PFSK-1 (cell line): ENCODE results near the gene TACC3.

Source experiments
- FOXP2 ChIP-seq: optimal IDR thresholded peaks from 2 replicates; pipeline ENCODE3; 2011; ENCODE audit warnings: borderline replicate concordance, control low read depth, inconsistent platforms; ENCODE audit not compliant: insufficient read depth; ENCODE audit errors: extremely low read length, extremely low read depth
- POLR2AphosphoS5 ChIP-seq: IDR thresholded peaks from 2 replicates; pipeline ENCODE4 v1.6.1; 2012; ENCODE audit warnings: low read depth, mild to moderate bottlenecking, control low read depth, low read length, moderate library complexity
- SIN3A ChIP-seq: IDR thresholded peaks from 2 replicates; pipeline ENCODE4 v1.6.1; 2012; ENCODE audit warnings: mild to moderate bottlenecking, low read length, moderate library complexity, borderline replicate concordance; ENCODE audit not compliant: insufficient read depth
- TAF1 ChIP-seq: IDR thresholded peaks from 2 replicates; pipeline ENCODE4 v1.6.1; 2012; ENCODE audit warnings: low read length, control low read depth, borderline replicate concordance; ENCODE audit not compliant: insufficient read depth
- TF ChIP-seq, protein P1 (sequence below), 2 experiments: IDR thresholded peaks; 2 replicates each; pipeline versions ENCODE4 v1.6.1 to v1.8.0; 2011 to 2012; ENCODE audit warnings: low read depth in 2 of 2, low read length in 2 of 2, control low read depth in 1 of 2, inconsistent platforms in 1 of 2, mild to moderate bottlenecking in 1 of 2, moderate library complexity in 1 of 2; ENCODE audit not compliant: insufficient read depth in 1 of 2

The TACC3 gene

DNA sequence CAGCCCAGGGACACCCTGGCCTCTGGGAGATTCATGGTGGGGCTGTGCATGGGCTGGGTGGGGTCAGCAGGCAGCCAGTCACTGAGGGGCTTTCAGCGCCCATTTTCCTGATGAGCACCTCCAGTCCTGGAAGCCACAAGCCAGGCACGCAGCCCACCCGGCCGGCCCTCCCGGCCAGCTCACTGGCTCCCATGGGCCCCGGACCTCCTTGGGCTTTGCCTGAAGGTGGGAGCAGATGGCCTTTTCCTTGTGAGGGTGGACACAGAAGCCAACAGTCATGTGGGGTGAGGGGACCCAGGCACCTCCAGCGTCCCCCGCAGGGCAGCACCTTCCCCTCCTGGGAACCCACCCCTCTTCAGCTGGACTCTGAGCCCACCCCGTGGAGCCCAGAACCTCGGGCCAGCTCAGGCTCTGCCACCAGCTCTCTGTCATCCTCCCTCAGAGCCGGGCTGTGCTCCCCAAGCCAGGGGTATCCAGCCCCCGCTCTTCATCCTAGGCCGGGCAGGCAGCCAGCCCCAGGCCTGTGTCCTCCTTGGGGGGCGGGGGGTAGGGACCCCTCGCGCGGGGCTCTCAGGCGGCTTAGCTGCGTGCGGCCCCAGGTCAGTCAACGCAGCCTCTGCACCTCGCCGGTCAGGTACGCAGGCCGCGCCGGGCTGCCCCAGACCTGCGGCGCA lies 71.0 kb downstream of the TACC3 start:
- no peak for TF ChIP-seq TAF1
- TF ChIP-seq SIN3A = no peak
- TF ChIP-seq, protein P1, sequence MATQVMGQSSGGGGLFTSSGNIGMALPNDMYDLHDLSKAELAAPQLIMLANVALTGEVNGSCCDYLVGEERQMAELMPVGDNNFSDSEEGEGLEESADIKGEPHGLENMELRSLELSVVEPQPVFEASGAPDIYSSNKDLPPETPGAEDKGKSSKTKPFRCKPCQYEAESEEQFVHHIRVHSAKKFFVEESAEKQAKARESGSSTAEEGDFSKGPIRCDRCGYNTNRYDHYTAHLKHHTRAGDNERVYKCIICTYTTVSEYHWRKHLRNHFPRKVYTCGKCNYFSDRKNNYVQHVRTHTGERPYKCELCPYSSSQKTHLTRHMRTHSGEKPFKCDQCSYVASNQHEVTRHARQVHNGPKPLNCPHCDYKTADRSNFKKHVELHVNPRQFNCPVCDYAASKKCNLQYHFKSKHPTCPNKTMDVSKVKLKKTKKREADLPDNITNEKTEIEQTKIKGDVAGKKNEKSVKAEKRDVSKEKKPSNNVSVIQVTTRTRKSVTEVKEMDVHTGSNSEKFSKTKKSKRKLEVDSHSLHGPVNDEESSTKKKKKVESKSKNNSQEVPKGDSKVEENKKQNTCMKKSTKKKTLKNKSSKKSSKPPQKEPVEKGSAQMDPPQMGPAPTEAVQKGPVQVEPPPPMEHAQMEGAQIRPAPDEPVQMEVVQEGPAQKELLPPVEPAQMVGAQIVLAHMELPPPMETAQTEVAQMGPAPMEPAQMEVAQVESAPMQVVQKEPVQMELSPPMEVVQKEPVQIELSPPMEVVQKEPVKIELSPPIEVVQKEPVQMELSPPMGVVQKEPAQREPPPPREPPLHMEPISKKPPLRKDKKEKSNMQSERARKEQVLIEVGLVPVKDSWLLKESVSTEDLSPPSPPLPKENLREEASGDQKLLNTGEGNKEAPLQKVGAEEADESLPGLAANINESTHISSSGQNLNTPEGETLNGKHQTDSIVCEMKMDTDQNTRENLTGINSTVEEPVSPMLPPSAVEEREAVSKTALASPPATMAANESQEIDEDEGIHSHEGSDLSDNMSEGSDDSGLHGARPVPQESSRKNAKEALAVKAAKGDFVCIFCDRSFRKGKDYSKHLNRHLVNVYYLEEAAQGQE (IDR thresholded peaks at IDR 0.05; ENCODE audit: insufficient read depth in 1 of 2, low read depth in 2 of 2, low read length in 2 of 2) = no peak
- no peak for TF ChIP-seq POLR2AphosphoS5
- no peak for TF ChIP-seq FOXP2

DNA sequence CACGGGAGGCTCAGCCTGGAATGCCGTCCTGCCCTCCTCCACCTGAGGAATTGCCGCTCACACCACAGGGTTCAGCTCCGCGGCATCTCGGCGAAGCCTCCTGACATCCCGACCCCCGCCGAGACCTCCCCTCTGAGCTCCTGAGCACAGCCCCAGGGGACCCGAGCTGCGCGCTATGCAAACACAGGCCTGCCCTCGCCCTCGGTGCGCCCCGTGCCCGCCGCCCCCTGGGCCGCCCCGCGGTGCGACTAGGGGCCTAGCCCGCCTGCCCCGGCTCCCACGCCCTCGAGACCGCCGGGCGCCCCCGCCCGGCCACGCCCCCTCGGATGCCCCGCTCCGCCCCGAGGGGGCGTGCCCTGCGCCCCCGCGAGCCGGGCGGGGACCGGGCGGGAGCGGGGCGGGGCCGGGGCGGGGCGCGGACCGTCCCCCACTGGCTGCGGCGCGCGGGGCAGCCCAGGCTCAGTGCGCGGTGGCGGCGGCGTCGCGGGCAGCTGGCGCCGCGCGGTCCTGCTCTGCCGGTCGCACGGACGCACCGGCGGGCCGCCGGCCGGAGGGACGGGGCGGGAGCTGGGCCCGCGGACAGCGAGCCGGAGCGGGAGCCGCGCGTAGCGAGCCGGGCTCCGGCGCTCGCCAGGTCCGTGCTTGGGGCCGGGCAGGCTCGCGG lies 71.6 kb downstream of the TACC3 start, which contains the start of gene FGFR3:
TSS of gene FGFR3 (plus strand) at position 462 of the 664 bp plus-strand sequence. CDS start 642 bp downstream, outside the sequence.
- TF ChIP-seq POLR2AphosphoS5 (no peak), FOXP2 (no peak), TAF1 (0 out of 2 replicates have a peak, but pooled peaks have one; percentile 55)
- TF ChIP-seq, protein P1 (IDR thresholded peaks at IDR 0.05; ENCODE audit: insufficient read depth in 1 of 2, low read depth in 2 of 2, low read length in 2 of 2) = no peak

DNA sequence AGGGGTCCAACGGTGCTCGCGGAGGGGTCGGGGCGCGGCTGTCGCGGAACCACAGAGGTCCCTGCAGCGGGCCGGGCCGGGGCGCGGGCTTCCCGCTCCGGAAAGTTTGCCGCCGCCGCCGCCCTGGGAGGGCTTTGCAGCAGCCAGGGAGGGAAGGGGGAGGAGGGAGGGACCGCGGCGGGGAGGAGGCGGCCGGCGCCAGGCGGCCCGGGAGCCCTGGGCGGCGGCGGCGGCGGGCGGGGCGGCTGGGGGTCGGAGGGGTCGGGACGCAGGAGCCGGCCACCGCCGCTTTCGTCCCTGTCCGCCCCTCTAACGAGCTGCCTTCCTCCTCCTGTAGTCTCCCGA lies 72.1 kb downstream of the TACC3 start:
- TF ChIP-seq POLR2AphosphoS5 (no peak), TAF1 (no peak), FOXP2 (no peak), SIN3A (no peak)
- TF ChIP-seq, protein P1 (IDR thresholded peaks at IDR 0.05; ENCODE audit: insufficient read depth in 1 of 2, low read depth in 2 of 2, low read length in 2 of 2) = no peak

DNA sequence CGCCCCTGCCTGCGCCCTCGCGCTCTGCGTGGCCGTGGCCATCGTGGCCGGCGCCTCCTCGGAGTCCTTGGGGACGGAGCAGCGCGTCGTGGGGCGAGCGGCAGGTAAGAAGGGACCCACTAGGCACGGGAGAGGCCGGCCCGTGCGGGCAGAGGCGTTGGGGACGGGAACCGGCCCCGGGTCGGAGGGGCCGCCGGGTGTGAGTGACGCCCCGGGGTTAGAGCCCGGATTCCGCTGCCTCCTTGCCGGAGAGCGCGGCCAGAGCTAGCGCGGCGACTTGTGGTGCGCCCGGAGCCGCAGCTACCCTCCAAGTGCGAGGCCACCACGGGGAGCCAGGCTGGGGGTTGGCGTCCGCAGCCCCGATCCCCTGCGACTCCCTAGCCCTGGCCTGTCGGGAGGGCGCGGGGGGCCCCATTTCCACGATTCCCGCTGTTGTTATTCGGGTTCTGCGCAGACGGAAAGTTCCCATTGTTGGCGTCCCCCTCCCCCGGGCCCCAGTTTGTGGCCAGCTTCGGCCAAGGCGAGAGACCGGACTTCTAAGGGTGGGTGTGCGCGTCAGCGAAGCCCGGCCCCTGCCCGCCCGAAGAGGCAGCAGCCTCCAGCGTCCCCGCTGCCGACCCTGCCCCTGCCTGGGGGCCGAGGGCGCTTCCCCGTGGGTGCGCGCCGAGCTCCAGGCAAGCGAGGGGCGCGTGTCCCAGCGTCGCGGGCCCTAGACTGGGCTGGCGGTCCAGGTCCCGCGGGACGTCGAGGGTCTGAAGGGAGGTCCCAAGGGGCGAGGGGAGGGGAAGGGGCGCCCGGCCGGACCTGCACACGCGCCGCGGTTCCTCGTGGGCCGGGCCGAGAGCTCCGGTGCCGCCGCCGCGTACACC lies 72.9 kb downstream of the TACC3 start:
- TF ChIP-seq TAF1 (no peak), FOXP2 (no peak), POLR2AphosphoS5 (no peak), SIN3A (no peak)
- TF ChIP-seq, protein P1 (IDR thresholded peaks at IDR 0.05; ENCODE audit: insufficient read depth in 1 of 2, low read depth in 2 of 2, low read length in 2 of 2) = no peak
